ENCODE results near the gene ZNF420.

The ZNF420 gene

GRCh38 chr19:37148214-37148613 is 70.0 kb downstream of the ZNF420 start:
- no peak for DNase-seq (ENCODE audit: low spot score)

- DNase-seq (ENCODE audit: low spot score): no peak
Measured at GRCh38 chr19:37160153-37160552, 81.9 kb downstream of the ZNF420 start.

DNA sequence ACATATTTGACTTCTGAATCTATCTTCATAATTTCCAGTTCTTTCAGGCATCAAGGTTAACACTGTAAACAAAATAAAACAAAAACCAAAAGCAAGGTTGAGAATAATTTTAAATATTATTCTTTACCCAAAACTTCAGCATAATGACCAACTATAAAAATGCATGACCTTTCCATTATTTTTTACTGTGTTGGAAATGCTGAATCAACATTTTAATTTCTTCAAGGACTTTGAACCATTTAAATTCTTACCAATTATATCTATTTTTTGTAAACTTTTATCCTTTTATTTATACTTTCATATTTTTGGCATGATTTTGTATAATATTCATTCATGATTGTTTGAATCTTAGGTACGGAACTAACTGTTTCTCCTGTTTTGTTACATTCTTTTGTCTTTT is 87.4 kb downstream of the ZNF420 start:
- no peak for DNase-seq (ENCODE audit: low spot score)

- DNase-seq (ENCODE audit: low spot score): peak; percentile 99
Measured at GRCh38 chr19:37172368-37173366, 94.4 kb downstream of the ZNF420 start, which contains the start of gene ZNF585A. ZNF585A (minus strand) TSS chr19:37172695; CDS start chr19:37169910, 2,785 bp downstream.

All from globus pallidus (tissue), 1 donor.